ENCODE measurements around the gene ADAMTSL1.

The ADAMTSL1 gene

DNA sequence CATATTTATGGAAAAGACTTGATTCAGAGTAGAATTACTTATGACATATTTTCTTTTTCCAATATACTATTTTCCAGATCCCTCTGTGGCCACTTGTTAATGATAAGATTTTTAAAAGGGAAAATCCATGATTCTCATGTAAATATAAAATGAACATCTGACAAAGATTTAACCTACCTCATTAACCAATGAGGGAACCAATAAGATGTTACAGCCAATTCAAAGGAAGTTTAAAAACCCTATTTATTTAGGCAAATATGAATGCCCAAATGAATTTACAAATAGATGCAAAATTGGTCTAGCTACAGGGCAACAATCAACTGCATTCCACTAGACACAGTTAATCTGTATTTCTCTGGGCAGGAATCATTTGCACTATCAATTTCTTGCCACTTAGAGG, 226.8 kb downstream of the ADAMTSL1 start:
- DNase-seq (ENCODE audit: low read depth, low spot score), result no peak

GRCh38 chr9:18703151-18703900, 229.4 kb downstream of the ADAMTSL1 start:
- no peak for DNase-seq (ENCODE audit: low read depth, low spot score)

DNA sequence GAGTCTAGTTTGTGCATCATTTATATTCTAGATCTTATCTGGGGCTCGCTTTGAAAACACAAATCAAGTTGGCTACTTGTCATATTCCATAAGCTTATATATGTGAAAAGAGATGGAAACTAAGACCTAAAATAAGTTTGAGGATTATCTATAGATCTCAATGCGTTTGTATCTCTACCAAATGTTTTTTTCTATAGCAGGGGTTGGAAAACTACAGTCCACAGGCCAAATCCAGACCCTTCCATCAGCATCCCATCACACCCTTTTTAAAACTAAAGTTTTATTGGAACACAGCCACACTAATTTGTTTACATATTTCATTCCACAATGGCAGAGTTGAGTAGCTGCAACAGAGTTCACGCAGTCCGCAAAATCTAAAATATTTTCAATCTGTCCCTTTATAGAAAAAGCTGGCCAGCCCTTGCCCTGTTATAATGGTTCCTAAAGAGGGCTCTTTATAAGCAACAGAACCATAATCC, 230.0 kb downstream of the ADAMTSL1 start:
- no peak for DNase-seq (ENCODE audit: low read depth, low spot score)

GRCh38 chr9:18705796-18706392, 231.9 kb downstream of the ADAMTSL1 start:
- DNase-seq (ENCODE audit: low read depth, low spot score), result peak; percentile 65

DNA sequence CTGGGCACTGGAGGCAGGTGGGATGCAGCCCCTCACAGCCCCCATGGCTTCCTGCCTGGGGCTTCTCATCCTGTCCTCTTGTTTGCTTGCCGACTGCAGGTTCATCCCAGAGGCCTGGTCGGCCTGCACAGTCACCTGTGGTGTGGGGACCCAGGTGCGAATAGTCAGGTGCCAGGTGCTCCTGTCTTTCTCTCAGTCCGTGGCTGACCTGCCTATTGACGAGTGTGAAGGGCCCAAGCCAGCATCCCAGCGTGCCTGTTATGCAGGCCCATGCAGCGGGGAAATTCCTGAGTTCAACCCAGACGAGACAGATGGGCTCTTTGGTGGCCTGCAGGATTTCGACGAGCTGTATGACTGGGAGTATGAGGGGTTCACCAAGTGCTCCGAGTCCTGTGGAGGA, 232.7 kb downstream of the ADAMTSL1 start:
- no peak for DNase-seq (ENCODE audit: low read depth, low spot score)

DNA sequence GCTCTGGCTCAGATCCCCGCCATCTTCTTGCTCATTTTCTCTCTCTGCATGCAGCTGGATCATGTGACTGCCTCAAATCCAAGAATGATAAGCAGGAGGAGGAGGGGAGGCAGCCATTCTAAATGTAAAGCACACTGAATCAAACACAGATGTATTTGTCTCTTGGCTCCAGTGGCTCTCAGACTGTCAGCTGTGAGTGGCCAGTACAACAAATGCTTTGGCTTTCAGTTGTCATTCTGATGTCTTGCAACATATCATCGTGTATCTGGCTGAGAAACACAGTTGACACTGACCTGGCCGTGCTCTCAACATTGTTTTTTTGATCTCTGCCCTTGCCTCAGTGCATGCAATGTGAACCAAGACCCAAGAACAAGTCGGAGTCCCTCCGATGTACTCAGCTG, 233.1 kb downstream of the ADAMTSL1 start:
- no peak for DNase-seq (ENCODE audit: low read depth, low spot score)

DNA sequence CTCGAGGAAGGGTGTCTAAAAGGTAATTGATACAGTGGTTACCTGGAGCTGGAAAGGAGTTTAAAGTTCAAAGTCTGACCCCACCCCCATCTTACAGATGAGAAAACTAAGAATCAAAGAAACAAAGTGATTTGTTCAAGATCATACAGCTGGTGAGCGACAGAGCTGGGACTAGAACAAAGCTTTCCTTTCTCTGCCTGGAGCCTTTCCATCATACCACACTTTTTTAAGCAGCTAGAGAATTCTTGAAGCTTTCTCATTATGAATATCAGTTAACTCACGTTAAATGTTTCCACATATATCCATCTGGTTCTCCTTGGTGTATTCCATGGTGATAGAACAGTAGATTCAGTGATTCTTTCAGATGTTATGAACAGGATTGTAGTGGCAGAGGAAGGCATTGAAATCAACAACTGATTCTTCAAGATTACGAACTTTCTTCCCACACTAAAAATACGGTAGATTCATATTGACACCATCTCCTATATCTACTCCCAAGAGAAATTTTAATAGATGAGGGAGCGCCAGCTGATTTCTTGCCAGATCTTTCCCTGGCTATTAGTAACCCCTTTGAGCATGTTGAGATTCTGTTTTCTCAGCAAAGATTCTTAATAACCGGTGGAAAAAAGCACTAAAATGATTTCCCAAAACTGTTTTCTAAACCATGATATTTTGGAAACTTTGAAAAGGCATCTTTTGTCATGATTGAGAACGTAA, 233.7 kb downstream of the ADAMTSL1 start:
- DNase-seq (ENCODE audit: low read depth, low spot score), result no peak

DNA sequence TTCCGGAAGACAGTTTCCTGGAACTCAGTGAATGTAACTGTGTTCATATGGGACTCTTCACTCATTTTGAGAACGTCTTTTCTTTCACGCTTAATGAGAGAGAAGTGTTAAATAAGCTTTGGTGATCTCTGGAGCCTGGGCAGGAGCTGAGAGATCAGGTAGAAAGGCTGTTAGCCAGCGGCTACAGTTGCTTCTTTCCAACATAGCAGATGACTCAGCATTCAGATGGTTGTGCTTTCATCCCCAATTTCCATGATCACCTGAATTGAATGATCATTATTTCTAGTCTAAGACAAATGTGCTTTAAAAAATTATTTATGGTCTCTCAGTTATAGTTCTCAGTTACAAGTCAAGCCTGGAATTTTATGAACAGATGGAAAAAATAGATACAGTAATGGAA, 234.5 kb downstream of the ADAMTSL1 start:
- DNase-seq (ENCODE audit: low read depth, low spot score), result no peak

GRCh38 chr9:18710065-18710464, 236.1 kb downstream of the ADAMTSL1 start:
- DNase-seq (ENCODE audit: low read depth, low spot score), result peak; percentile 26

- DNase-seq (ENCODE audit: low read depth, low spot score), result peak; percentile 35
Observed at GRCh38 chr9:18717759-18718158, 243.8 kb downstream of the ADAMTSL1 start.

DNA sequence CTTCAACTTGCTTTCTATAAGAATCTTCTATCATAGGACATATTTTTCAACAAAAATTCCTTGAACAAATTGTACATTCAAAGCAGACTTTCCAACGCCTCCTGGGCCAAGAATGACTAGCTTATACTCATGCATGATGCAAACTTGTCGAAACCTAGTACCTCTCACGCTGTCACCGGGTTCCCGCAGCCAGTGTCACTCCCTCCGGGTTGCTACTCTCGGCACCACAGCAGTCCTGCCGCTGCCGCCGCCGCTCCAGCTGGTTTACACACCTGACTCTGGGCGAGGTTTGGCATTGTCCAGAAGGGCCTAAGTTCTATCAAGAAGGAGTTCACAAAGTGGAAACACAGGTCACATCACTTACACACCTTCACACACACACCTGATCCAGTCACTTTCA, 244.4 kb downstream of the ADAMTSL1 start:
- DNase-seq (ENCODE audit: low read depth, low spot score), result no peak

DNA sequence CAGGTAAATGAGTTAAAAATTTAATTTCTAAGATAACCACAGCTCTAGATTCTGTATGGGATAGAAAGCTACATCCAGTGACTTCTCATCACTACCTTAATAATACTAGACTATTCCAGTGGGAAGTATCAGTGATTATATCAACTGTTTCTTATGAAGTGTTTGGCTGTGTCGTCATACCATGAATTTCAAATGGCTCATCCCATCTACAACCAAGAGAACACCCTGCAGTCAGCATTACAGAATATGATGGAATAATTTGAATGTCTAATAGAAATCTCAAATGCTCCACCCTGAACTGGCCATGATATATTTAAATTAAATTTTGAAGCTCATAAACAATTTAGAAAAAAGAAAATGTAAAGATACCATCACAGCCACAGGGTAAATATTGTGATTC, 245.0 kb downstream of the ADAMTSL1 start:
- no peak for DNase-seq (ENCODE audit: low read depth, low spot score)

DNA sequence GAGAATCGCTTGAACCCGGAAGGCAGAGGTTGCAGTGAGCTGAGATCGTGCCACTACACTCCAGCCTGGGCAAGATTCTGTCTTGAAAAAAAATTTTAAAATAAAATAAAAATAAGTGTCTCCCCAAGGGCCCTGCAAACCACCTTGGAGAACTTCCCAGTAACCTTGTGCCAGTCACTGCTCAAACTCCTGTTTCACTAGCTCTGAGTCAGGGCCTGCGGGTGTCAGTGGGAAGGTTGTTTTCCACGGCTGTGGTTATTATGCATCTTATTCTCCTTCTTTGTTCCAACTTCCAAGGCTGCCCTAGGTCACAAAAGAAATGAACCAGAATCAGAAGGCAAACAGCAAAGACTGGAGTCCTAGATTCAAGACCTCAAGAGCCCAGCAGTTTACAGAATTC, 246.7 kb downstream of the ADAMTSL1 start:
- DNase-seq (ENCODE audit: low read depth, low spot score), result peak; percentile 73

DNA sequence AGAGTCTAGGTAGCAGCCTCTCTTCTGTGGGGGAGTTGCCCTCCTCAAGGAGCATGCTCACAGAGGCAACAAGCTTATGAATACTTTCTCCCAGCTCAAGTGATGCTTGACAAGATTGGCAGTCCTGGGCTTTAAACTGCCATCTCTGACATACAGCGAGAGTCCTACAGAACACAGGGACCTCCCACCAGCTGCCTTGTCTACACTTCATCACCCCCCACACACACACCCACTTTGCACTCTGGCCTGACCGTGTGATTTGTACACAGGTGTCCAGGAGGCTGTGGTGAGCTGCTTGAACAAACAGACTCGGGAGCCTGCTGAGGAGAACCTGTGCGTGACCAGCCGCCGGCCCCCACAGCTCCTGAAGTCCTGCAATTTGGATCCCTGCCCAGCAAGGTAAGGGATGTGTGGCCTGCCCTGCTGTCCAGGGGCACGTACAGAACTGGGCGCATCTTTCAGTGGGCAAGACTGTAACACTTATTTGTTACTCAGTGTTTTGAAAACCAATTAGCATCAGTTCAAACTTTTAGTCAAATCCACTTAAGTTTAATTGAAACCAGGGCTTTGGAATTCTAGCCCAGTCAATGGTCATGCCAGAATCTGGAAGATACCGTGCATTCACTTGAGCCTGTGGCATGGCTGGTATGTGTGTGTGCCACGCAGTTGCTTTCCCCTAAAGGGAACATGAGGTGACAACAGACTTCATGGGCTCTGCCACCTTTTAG, 247.5 kb downstream of the ADAMTSL1 start:
- DNase-seq (ENCODE audit: low read depth, low spot score), result peak; percentile 27

- DNase-seq (ENCODE audit: low read depth, low spot score), result no peak
Observed at GRCh38 chr9:18721995-18722310, 248.0 kb downstream of the ADAMTSL1 start.

DNA sequence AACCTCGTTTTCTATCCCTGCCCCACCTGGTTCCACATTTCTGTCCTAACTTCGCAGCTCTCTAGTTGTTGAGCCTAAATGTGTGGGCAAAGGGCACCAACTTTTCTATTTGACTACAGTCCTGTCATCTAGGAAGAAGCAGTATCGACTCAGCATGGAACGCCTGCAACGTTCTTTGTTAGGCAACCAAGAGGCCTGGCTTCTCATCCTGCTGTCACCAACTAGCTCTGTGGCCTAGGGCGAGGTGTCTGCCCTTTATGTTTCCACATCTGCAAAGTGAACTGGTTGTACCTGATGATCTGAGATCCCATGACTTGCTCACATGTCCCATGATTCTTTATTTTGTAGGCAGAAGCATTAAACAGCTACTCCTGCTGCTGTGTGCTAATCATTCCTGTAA, 248.9 kb downstream of the ADAMTSL1 start:
- DNase-seq (ENCODE audit: low read depth, low spot score), result no peak

DNA sequence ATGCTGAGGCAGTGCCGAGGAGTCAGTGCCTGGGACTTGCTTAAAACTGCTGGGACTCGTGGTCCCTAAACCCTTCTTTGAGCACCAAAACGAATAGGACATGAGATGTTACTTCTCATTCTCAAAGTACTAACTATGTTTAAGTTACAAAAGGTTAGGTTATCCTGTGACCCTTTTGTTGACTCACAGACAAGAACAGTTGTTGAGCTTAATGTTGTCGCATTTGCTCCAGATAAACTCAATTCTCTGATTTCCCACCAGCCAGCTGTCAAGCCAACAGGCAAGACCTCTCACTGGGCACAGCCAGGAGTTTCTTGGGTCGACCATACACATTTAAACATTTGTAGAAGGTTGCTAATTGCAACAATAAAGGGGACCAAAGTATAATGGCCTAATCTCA, 249.4 kb downstream of the ADAMTSL1 start:
- no peak for DNase-seq (ENCODE audit: low read depth, low spot score)

- DNase-seq (ENCODE audit: low read depth, low spot score), result no peak
Observed at GRCh38 chr9:18726546-18726945, 252.6 kb downstream of the ADAMTSL1 start.

GRCh38 chr9:18727904-18728303, 254.0 kb downstream of the ADAMTSL1 start:
- no peak for DNase-seq (ENCODE audit: low read depth, low spot score)

DNA sequence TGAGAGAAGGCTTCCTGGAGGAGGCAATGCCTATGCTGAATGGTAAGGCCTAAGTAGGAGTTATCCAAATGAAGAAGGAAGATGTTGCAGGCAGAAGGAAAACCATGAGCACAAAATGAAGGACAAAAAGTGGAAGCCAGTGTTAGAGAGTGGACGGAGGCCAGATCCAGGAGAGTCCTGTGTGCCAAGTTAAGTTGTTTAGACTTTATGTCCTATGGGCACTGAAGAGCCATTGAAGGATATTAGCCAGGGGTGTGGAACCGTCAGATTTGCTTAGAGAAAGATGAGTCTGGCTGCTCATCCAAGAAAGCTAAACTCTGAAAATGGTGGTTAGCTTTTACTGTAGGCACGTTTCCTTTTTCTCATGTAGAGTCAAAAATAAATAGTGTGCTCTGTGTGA, 254.7 kb downstream of the ADAMTSL1 start:
- DNase-seq (ENCODE audit: low read depth, low spot score), result no peak

GRCh38 chr9:18730241-18730640, 256.3 kb downstream of the ADAMTSL1 start:
- DNase-seq (ENCODE audit: low read depth, low spot score), result no peak

DNA sequence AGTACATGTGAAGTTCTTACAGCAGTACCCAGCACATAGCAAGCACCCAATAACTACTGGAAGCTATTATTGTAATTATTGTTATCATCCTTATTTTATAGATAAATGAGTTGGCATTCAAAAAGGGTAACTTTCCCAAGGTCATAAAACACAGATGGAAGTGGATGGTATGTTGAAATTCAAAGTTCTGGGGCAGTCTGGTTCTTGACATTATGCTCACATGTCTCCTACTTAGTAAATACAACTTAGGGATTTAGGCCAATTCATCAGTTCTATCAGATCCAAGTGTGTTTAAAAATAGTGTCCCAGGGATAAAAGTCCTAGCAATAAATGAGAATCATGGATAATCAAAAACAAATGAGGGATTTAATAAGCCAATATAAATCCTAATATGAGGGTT, 265.2 kb downstream of the ADAMTSL1 start:
- DNase-seq (ENCODE audit: low read depth, low spot score), result no peak
